T-helper 1 cell treated with Interleukin-12 subunit alpha and Interleukin-12 subunit beta and Interleukin-4 antibody, amounts not matched to agents 30 ng/mL and 1 ng/mL, for 36 hours (primary cell): ENCODE data around the gene CHST1. TPM values are rescaled to one million over a fixed set of nuclear protein-coding genes. Genes with fewer than 3 reads are reported as not detected.

Source experiments
- intact Hi-C: fragments of 100-400 bp; cut with micrococcal nuclease; formaldehyde crosslinking; loops from one replicate; pipeline ENCODE4 v1.15.1; 2024
- total RNA-seq: library from RNA; stranded (reverse); gene quantifications from 2 replicates; pipeline ENCODE4 v1.2.3, GENCODE V29; 2022

The CHST1 gene
- total RNA-seq, 1 donor from 2014 or later, result 0.17 TPM

GRCh38 chr11:45607995-45608394 lies 57.4 kb downstream of the CHST1 start:
- intact Hi-C loops, result no loop called here

DNA sequence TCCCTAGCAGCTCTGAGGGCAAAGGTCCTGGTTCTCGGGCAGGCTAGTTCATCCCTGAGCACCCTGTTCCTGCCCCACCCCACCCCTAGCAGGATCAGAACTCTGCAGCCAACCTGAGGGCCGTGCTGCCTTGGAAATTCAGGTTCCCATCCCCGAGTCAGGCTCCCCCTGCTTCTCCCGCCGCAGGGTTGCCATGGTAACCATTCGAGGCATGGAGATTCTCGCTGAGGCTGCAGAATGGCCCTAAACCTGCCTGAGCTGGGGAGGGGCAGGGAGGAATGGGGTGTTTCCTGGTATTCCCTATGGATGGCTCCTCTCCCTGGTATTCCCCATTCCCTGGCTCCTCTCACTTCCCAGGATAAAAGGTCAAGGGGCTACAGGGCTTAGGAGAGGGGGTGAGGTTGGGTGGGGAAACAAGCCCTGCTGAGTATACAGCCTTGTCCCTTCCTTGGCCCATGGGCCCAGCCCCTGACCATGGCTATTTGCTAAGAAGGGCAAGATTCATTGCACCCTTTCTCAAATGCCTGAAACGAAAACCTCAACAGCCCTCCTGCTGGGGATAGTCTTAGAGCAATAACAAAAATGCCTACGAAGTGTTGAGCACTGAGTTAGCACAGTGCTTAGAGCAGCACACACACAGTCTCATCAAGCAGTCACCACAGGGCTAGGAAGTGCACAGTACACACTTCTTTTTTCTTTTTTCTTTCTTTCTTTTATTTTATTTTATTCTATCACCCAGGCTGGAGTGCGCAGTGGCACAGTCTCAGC lies 58.7 kb downstream of the CHST1 start:
- intact Hi-C loops, result no loop called here

DNA sequence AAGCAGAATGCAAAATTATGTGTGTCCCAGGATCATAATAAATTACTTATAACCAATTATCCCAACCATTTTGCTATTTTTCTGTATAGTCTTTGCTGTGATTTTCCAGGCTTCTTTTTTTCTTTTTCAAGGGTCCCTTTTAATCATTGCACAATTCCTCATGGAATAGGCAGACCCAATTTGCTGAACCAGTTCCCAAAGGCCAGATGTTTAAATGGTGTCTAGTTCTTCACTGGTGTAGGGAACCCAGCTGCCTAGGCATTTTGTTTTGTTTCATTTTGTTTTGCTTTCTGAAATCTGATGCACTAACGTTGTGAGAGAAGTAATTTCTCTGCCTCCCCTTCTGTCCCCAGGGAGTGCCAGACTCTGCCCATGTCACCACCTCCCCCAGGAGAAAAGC lies 60.4 kb downstream of the CHST1 start:
- intact Hi-C loops, result no loop called here

GRCh38 chr11:45603946-45604682 lies 61.3 kb downstream of the CHST1 start:
- intact Hi-C loops, result no loop called here

- intact Hi-C loops, result no loop called here
Observed at GRCh38 chr11:45599161-45599943, 66.1 kb downstream of the CHST1 start.

Other genes with a start within 250 kb of the CHST1 start
- gene SLC35C1, start 139.5 kb upstream of the CHST1 start, total RNA-seq, result 23.9 and 24.4 TPM in 2 replicates
- gene CRY2, start 181.9 kb upstream of the CHST1 start, total RNA-seq, result 24.0 and 27.9 TPM in 2 replicates
- gene MAPK8IP1, start 220.0 kb upstream of the CHST1 start, total RNA-seq, result 0.96 and 1.9 TPM in 2 replicates
- gene FREY1, start 241.6 kb upstream of the CHST1 start, total RNA-seq, result 2.7 and 3.4 TPM in 2 replicates